Measurements from ENCODE around the gene WDR88. TPM values are rescaled to one million over a fixed set of nuclear protein-coding genes. Genes with fewer than 3 reads are reported as not detected.

Gene WDR88
- not detected for total RNA-seq

GRCh38 chr19:33132021-33132420 lies at the start of gene WDR88:
Gene WDR88, plus strand, starts transcription at chr19:33132114. Its CDS starts 56 bp downstream, at chr19:33132170.
- DNase-seq: no peak
- Mint-ChIP-seq H3K27me3 (no peaks in the 10 kb centered on the region), H3K4me1 (peaks cover 4% of the 10 kb centered on the region), H3K36me3 (ENCODE audit: low read depth) (peaks cover 20% of the 10 kb centered on the region), H3K4me3 (no peak within 1 kb of the TSS), H3K9me3 (no peaks in the 10 kb centered on the region), H3K27ac (no peak within 1 kb of the TSS)
- CTCF ChIA-PET: no interaction called here
- POLR2A ChIA-PET: no interaction called here

GRCh38 chr19:33085570-33086128 lies 46.3 kb upstream of the WDR88 start:
- H3K27ac Mint-ChIP-seq: no peak overlapping the region
- DNase-seq: no peak
- peaks cover 26% of the 10 kb centered on the region for H3K4me1 Mint-ChIP-seq
- H3K27me3 Mint-ChIP-seq: no peaks in the 10 kb centered on the region
- POLR2A ChIA-PET: no interaction called here
- no peaks in the 10 kb centered on the region for H3K9me3 Mint-ChIP-seq
- no peak overlapping the region for H3K4me3 Mint-ChIP-seq
- CTCF ChIA-PET: no interaction called here
- H3K36me3 Mint-ChIP-seq (ENCODE audit: low read depth): peaks cover 18% of the 10 kb centered on the region

GRCh38 chr19:33086955-33087354 lies 45.0 kb upstream of the WDR88 start:
- Mint-ChIP-seq H3K36me3 (ENCODE audit: low read depth) (peaks cover 18% of the 10 kb centered on the region), H3K27ac (no peak overlapping the region), H3K27me3 (no peaks in the 10 kb centered on the region), H3K4me1 (peaks cover 13% of the 10 kb centered on the region), H3K4me3 (no peak overlapping the region), H3K9me3 (no peaks in the 10 kb centered on the region)
- POLR2A ChIA-PET: no interaction called here
- CTCF ChIA-PET: no interaction called here
- no peak for DNase-seq

GRCh38 chr19:33089010-33089409 lies 42.9 kb upstream of the WDR88 start:
- DNase-seq: no peak
- ChIA-PET CTCF (interaction anchor here (0.6 to 0.7 kb wide), 2 partner anchors 179 to 597 kb away, joined by 3 to 4 read pairs; no protein-coding TSS in a partner anchor), POLR2A (no interaction called here)
- no peaks in the 10 kb centered on the region for H3K27me3 Mint-ChIP-seq
- no peak overlapping the region for H3K27ac Mint-ChIP-seq
- H3K4me1 Mint-ChIP-seq: peaks cover 6% of the 10 kb centered on the region
- H3K4me3 Mint-ChIP-seq: no peak overlapping the region
- peaks cover 26% of the 10 kb centered on the region for H3K36me3 Mint-ChIP-seq (ENCODE audit: low read depth)
- no peaks in the 10 kb centered on the region for H3K9me3 Mint-ChIP-seq

GRCh38 chr19:33090179-33090578 lies 41.7 kb upstream of the WDR88 start:
- POLR2A ChIA-PET: no interaction called here
- H3K36me3 Mint-ChIP-seq (ENCODE audit: low read depth): peaks cover 33% of the 10 kb centered on the region
- no peaks in the 10 kb centered on the region for H3K9me3 Mint-ChIP-seq
- peaks cover 1% of the 10 kb centered on the region for H3K4me1 Mint-ChIP-seq
- H3K27me3 Mint-ChIP-seq: no peaks in the 10 kb centered on the region
- no peak for DNase-seq
- no peak overlapping the region for H3K27ac Mint-ChIP-seq
- no peak overlapping the region for H3K4me3 Mint-ChIP-seq
- CTCF ChIA-PET: no interaction called here

- no peaks in the 10 kb centered on the region for H3K9me3 Mint-ChIP-seq
Observed at GRCh38 chr19:33093420-33094210, 38.3 kb upstream of the WDR88 start.

GRCh38 chr19:33094436-33095067 lies 37.4 kb upstream of the WDR88 start:
- Mint-ChIP-seq H3K4me1 (peaks cover 3% of the 10 kb centered on the region), H3K36me3 (ENCODE audit: low read depth) (peaks cover 59% of the 10 kb centered on the region), H3K9me3 (no peaks in the 10 kb centered on the region), H3K27me3 (no peaks in the 10 kb centered on the region), H3K4me3 (no peak overlapping the region), H3K27ac (no peak overlapping the region)
- DNase-seq: no peak
- CTCF ChIA-PET: interaction anchor here (1.7 kb wide), 1 partner anchor 90 kb away, joined by 3 read pairs; no protein-coding TSS in a partner anchor
- POLR2A ChIA-PET: interaction anchor here (1.4 kb wide), 1 partner anchor 13 kb away, joined by 3 read pairs; the partner anchor contains the start of gene GPATCH1

More at GRCh38 chr19:33093420-33094210, 38.3 kb upstream of the WDR88 start:
- H3K36me3 Mint-ChIP-seq (ENCODE audit: low read depth): peaks cover 61% of the 10 kb centered on the region
- ChIA-PET CTCF (interaction anchor here (1.7 kb wide), 1 partner anchor 90 kb away, joined by 3 read pairs; no protein-coding TSS in a partner anchor), POLR2A (no interaction called here)
- no peaks in the 10 kb centered on the region for H3K27me3 Mint-ChIP-seq
- no peak for DNase-seq
- no peak overlapping the region for H3K27ac Mint-ChIP-seq
- no peak overlapping the region for H3K4me3 Mint-ChIP-seq
- H3K4me1 Mint-ChIP-seq: peaks cover 3% of the 10 kb centered on the region

- peaks cover 3% of the 10 kb centered on the region for H3K4me1 Mint-ChIP-seq
- peaks cover 56% of the 10 kb centered on the region for H3K36me3 Mint-ChIP-seq (ENCODE audit: low read depth)
- H3K4me3 Mint-ChIP-seq: no peak overlapping the region
- ChIA-PET POLR2A (interaction anchor here (1.4 kb wide), 1 partner anchor 15 kb away, joined by 3 read pairs; the partner anchor contains the start of gene GPATCH1), CTCF (no interaction called here)
- no peak overlapping the region for H3K27ac Mint-ChIP-seq
- no peak for DNase-seq
- no peaks in the 10 kb centered on the region for H3K9me3 Mint-ChIP-seq
- no peaks in the 10 kb centered on the region for H3K27me3 Mint-ChIP-seq
Observed at GRCh38 chr19:33096005-33096404, 35.9 kb upstream of the WDR88 start.

- no peak overlapping the region for H3K4me3 Mint-ChIP-seq
- CTCF ChIA-PET: no interaction called here
- no peaks in the 10 kb centered on the region for H3K9me3 Mint-ChIP-seq
- no peak for DNase-seq
- no peaks in the 10 kb centered on the region for H3K27me3 Mint-ChIP-seq
- peaks cover 62% of the 10 kb centered on the region for H3K36me3 Mint-ChIP-seq (ENCODE audit: low read depth)
- peaks cover 3% of the 10 kb centered on the region for H3K4me1 Mint-ChIP-seq
- POLR2A ChIA-PET: no interaction called here
- no peak overlapping the region for H3K27ac Mint-ChIP-seq
Observed at GRCh38 chr19:33098055-33098534, 33.8 kb upstream of the WDR88 start.

- DNase-seq: no peak
- Mint-ChIP-seq H3K36me3 (ENCODE audit: low read depth) (peaks cover 49% of the 10 kb centered on the region), H3K4me1 (peaks cover 1% of the 10 kb centered on the region), H3K9me3 (no peaks in the 10 kb centered on the region), H3K4me3 (no peak overlapping the region), H3K27me3 (no peaks in the 10 kb centered on the region), H3K27ac (no peak overlapping the region)
- ChIA-PET CTCF (no interaction called here), POLR2A (interaction anchor here (1.0 kb wide), 1 partner anchor 20 kb away, joined by 4 read pairs; the partner anchor contains the start of gene GPATCH1)
Observed at GRCh38 chr19:33100894-33101644, 30.8 kb upstream of the WDR88 start.

GRCh38 chr19:33102893-33103292 lies 29.0 kb upstream of the WDR88 start:
- DNase-seq: no peak
- Mint-ChIP-seq H3K36me3 (ENCODE audit: low read depth) (peaks cover 46% of the 10 kb centered on the region), H3K27me3 (no peaks in the 10 kb centered on the region), H3K4me1 (no peaks in the 10 kb centered on the region), H3K9me3 (no peaks in the 10 kb centered on the region), H3K27ac (no peak overlapping the region), H3K4me3 (no peak overlapping the region)
- POLR2A ChIA-PET: no interaction called here
- CTCF ChIA-PET: no interaction called here

- peaks cover 51% of the 10 kb centered on the region for H3K36me3 Mint-ChIP-seq (ENCODE audit: low read depth)
- H3K27me3 Mint-ChIP-seq: no peaks in the 10 kb centered on the region
- H3K27ac Mint-ChIP-seq: no peak overlapping the region
- DNase-seq: no peak
- ChIA-PET POLR2A (no interaction called here), CTCF (no interaction called here)
- no peaks in the 10 kb centered on the region for H3K9me3 Mint-ChIP-seq
- no peak overlapping the region for H3K4me3 Mint-ChIP-seq
- H3K4me1 Mint-ChIP-seq: no peaks in the 10 kb centered on the region
Observed at GRCh38 chr19:33108161-33108560, 23.8 kb upstream of the WDR88 start.

All from activated CD4-positive, alpha-beta memory T cell treated with anti-CD3 and anti-CD28 coated beads, Interleukin-2, amount 10 ng/mL, durations not matched to agents 7 days and 5 days (primary cell).